Globus pallidus (tissue), 1 donor: Measurements from ENCODE around the gene PDIK1L.
"Not testable (repeated sequence)": the region's sequence is repeated elsewhere in the genome, so short reads cannot be mapped to it uniquely, and the experiment has no call there.

Source experiments
- DNase-seq: peaks from one replicate; pipeline ENCODE4 v3.0.0-alpha.2; 2015; ENCODE audit warnings: low spot score

The PDIK1L gene

DNA sequence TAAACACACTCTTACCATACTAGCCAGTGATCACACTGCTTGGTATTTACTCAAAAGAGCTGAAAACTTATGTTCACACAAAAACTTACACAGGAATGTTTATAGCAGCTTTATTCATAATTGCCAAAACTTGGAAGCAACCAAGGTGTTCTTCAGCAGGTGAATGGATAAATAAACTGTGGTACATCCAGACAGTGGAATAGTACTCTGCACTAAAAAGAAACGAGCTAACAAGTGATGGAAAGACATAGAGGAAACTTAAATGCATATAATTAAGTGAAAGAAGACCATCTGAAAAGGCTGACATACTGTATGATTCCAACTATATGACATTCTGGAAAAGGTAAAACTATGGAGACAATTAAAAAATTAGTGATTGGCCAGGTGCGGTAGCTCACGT, 20.7 kb upstream of the PDIK1L start:
- no peak for DNase-seq

DNA sequence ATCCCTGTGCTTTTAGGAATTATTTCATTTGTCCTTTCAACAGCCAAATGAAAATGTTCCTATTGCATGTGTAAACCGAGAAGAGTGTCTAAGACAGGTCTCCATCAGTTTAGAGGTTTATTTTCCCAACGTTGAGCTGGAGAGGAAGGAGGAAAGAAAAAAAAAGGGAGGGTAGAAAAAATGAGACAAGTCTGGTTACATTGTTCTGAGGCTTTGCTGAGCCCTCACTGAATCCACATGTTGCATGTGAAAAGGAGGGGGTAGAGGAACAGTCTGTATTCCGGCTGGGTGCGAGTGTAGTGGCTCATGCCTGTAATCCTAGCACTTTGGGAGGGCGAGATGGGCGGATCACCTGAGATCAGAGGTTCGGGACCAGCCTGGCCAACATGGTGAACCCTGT, 19.2 kb upstream of the PDIK1L start:
- DNase-seq: no peak

DNA sequence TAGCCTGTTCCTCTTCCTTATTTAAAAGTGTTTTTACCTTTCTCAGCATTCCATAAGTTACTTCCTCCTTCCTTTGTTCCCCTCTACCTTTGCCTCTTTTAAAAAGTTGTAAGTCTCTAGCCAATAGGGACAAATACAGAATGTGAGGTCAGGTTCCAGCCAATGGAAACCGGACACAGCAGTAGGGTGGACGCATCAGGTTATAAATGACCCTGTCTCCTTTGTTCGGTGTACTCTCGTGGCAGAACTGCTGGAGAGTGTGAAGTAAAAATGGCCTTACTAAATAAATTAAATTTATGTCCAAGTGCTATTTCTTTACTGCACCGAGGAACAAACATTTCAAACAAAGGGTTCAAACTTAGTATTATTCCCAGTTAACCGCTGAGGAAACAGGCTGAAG, 18.1 kb upstream of the PDIK1L start:
- DNase-seq: not testable (repeated sequence)

DNA sequence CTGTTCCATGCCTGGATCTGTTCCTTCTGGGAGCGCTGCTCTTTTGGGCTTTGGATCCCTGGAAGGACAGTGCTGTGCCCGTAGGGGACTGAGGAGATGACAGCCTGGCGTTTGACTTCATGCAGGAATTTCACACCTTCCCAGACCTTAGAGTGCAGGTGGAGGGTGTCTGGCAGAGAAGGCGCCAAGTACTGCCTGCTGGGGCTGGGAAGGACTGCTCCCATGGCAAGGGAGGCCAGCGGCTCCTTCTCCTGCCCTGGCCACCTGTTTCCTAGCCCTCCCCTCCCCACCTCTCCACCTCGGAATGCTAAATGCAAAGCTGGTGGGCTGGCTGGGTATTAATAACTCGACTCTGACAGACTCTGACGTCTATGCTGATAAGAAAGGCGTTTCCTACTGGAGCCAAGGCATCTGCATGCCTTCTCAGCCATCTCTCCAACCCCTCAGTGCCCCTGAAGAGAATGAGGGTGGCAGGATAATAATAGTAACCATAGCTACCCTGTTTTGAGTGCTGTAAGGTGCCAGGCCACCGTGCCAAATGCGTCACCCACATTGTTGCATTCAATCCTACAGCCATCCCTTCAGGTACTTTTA, 17.5 kb upstream of the PDIK1L start:
- no peak for DNase-seq

DNA sequence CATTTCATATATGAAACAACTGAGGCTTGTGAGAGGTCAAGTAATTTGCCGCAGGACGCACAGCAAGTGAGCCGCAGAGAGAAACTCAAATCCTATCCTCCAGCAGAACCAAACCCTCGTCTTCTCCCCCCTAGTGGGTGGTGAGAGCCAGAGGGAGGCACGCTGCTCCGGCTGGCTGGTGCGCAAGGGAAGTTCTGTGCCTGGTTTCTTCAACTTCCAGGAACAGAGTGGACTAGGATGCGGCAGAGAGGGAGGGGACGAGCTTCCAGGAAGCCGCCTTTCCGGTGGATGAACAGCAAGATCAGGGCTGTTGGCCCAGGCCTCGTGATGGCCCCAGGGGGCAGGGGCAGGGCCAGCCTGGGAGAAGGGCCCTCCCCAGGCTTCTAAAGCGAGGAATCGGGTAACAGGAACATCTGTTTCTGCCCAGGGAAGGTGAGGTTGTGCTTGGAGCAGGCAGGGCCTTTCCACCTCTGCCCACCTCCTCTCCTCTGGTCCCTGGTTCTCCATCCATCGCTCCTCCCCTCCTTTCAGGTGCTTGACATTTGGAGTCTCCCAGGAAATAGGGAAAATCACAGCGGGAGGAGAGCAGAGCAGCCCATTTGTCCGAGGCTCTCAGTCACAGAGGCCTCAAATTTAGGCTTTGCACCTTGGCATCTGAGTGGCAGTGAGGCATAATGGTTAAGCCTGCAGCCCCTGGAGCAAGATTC, 16.8 kb upstream of the PDIK1L start:
- DNase-seq: no peak

DNA sequence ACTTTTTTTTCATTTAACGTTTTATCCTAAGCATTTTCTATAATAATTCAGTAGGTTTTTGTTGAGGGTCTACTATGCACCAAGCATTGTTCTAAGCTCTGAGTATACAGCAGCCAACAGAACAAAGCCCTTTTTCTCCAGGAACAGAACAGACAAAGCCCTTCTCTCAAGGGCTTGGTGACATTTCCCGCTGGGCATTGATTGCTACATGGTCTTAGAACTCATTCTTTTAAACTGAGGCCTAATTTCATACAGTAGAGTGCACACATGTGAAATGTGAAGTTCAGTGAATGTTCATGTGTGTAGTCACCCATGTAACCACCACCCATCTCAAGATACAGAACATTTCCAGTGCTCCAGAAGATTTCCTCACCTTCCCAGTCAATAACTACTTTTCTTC, 15.2 kb upstream of the PDIK1L start:
- DNase-seq: peak; percentile 87

DNA sequence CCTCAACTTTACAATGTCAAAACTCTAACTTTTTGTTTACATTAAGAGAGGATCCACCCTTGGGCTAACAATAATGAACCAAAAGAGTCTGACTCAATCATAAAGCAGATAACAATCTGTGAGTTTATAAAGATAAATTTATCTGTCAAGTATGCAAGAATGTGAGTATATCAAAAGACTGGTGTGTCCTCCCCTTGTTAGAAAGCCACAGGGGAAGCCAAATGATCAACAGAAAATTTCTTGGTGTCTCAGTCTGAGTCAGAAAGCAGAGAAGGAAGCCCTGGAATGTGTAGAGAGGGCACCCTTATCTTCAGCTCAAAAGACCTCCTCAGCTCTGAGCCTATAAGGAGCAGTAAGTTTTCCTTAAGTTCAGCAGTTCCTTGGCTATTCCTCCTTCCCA, 13.9 kb upstream of the PDIK1L start:
- DNase-seq: no peak

DNA sequence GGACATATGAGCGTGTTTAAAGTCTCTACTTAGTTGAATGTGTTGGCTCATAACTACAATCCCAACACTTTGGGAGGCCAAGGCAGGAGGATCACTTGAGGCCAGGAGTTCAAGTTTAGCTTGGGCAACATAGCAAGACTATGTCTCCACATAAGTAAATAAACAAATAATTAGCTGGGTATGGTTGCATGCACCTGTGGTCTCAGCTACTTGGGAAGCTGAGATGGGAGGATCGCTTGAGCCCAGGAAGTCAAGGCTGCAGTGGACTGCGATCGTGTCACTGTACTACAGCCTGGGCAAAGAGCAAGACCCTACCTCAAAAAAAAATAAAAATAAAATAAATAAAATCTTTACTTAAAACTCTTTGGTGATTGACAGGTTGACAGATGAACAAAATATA, 13.0 kb upstream of the PDIK1L start:
- DNase-seq: no peak

DNA sequence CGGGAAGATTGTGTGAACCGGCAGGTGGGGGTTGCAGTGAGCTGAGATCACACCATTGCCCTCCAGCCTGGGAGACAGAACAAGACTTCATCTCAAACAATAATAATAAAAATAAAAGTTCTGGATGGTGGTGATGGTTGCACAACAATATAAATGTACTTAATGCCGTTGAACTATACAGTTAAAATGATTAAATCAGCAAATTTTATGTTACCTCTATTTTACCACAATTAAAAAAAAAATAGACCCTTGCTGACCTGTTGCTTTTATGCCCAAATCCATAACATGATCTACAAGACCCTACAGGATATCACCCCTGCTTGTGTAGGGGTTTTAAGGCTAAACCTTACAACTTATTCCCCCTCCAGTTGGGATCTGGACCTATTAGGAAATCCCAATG, 11.8 kb upstream of the PDIK1L start:
- no peak for DNase-seq

DNA sequence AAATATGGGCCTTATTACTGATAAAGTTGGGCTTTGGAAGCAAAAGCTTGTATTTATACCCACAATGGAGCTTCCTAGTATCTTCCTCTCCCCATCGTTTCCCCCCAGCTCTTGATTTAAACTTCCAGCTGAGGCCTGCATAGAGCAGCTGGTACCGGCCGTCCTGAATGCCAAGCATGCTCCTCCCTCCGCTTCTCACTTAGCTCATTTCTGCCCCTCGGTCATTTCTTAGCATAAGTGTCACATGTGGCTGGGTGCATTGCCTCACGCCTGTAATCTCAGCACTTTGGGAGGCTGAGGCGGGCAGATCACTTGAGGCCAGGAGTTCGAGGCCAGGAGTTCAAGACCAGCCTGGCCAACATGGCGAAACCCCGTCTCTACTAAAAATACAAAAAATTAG, 11.4 kb upstream of the PDIK1L start:
- not testable (repeated sequence) for DNase-seq

DNA sequence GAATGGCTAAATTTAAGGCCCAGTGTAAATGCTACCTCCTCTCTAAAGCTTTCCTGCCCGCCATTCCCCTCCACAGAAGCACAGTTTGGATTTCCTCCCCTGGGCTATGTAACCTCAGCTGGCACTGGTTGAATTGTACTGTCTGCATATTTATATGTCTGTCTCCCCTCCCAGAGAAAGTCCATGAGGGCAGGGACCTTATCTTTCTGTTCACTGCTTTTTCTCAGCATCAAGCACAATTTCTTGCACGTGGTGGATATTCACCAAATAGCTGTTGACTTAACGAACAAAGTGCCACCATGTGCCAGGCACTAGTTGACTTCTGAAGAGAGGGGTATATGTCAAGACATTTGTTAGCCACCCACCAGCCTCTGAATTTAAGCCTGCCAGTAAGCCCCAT, 9.5 kb upstream of the PDIK1L start:
- DNase-seq: no peak

DNA sequence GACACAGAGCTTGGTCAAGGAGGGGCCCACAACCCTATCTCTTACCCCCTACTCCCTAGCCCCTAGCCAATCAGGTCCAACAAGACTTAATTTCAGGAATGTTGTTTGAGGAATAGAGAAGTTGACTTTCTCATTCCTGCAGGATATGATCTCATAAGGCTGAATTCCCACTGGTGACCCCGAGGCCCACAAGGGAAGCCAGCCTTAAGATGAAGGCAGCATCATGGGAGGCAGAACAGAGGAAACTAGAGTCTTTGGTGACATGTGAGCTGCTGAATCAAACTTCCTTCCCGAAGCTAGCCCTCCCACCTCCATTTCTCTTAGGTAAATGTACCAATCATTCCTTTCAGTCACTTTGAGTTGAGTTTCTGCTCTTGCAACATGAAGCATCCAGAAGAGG, 9.1 kb upstream of the PDIK1L start:
- DNase-seq: no peak

DNA sequence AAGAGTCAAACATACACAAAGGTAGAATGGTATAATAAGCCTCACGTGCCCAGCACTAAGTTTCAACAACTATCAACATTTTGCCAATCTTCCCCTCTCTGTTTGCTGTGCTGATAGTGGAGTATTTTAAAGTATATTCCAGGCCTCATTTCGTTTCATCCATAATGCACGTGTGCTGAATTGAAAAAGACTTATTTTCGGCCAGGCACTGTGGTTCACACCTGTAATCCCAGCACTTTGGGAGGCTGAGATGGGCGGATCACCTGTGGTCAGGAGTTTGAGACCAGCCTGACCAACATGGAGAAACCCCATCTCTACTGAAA, 6.4 kb upstream of the PDIK1L start:
- DNase-seq: not testable (repeated sequence)

DNA sequence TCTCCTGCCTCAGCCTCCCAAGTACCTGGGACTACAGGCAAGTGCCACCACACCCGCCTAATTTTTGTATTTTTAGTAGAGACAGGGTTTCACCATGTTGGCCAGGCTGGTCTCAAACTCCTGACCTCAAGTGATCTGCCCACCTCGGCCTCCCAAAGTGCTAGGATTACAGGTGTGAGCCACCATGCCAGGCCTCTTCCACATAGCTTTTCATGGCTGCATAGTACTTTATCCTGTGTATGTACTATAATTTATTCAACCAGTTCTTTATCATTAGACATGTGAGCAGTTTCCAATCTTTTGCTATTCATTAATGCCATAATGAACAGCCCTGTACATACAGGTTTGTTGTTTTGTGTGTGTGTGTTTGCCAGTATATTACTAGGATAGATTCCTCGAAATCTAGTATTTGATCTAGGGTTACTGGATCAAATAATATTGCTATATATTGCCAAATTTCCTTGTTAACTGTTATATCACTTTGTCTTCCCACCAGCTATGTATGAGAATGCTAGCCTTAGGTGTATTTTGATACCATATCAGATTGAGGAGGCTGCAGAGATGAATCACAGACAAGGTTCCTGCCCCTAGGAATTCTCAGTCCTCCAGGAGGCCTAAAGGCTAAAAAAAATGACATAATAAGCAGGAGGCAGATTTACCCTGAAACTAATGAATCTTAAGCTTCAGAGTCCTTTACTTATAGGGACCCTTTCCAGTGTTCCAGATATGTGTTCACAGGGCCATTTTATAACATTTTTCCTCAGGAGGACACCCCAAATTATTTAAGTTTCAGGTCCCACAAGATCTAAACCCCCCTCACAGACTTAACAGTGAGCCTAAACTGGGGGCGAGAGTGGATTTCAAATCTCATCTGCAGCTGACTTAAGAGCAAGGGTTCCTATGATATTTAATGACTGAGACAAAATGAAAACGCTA, 2.1 kb upstream of the PDIK1L start:
- DNase-seq: no peak

DNA sequence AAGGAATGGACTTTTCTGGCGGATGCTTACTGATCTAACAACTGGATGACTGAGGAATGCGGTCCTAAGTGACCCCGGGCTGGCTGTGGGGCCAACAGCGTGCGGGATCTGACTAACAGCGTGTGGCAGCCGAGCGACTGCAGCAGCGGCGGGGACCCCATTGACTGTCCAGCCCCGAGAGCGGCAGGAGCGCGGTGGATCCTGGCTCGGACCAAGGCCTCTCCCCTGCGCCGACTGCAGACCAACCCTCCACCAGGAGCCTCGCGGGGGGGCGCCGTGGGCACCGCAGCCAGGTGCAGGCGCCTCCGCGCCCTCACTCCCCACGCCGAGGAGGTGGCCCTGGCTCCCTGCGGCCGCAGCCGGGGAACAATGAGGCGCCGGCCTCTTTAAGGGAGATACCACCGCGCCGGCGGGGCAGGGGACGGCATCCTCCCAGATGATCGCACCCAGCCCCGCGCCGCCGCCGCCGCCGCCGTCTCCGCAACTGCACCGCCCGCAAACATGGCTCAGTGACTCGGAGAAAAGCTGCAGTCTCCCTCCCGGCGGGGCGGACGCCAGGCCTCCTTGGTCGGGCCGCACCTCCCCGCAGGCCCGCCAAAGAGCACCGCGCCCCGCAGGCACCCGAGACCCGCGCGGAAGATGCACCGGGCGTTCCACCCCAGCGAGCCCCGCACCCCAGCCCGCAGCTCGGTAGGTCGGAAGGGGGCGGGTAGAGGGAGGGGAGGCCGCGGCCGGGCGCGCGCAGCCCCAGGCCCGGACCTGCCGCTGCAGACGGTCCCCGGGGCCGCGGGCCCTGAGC, 694 bp upstream of the PDIK1L start:
- DNase-seq: peak; percentile 68

DNA sequence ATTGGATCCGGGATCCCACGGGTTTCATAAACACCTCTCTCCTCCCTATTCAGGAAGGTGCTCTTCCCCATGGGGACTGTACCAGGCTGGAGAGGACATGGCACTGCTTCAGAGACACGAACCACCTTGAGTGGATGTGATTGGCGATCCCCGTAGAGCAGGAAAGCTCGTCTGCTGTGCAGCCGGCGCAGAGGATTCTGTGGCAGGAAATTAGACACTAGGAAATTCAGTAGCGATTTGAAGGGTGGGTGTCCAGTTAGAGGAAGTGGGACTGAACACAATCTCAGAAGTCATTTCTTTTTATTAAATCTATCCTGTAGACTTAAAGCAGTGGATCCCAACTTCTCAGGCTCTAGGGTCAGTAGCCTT, 767 bp downstream of the PDIK1L start:
- DNase-seq: no peak

DNA sequence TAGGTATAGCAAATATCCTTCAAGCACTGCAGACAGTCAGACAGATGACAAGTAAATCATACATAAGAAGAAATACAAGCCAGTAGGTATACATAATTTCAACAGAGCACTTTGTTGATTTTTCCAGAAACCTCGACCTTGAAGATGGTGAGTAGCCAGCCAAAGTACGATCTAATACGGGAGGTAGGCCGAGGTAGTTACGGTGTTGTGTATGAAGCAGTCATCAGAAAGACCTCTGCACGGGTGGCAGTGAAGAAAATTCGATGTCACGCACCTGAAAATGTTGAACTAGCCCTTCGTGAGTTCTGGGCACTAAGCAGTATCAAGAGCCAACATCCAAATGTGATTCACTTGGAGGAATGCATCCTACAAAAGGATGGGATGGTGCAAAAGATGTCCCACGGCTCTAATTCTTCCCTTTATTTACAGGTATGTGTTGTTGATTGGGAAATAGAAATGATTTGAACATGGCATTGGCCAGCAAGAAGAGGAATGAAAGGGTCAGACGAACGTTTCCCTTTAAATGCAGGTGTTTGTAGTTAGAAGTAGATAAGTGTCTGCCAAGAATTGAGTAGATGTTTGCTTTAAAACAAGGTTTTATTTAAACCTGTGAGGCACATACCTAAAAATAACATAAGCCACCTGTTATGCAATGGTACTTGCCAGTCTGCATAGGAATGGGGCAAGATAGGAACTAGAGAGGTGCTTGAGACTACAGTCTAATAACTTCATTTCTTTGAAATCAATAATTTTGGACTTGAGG, 2.7 kb downstream of the PDIK1L start:
- DNase-seq: no peak

DNA sequence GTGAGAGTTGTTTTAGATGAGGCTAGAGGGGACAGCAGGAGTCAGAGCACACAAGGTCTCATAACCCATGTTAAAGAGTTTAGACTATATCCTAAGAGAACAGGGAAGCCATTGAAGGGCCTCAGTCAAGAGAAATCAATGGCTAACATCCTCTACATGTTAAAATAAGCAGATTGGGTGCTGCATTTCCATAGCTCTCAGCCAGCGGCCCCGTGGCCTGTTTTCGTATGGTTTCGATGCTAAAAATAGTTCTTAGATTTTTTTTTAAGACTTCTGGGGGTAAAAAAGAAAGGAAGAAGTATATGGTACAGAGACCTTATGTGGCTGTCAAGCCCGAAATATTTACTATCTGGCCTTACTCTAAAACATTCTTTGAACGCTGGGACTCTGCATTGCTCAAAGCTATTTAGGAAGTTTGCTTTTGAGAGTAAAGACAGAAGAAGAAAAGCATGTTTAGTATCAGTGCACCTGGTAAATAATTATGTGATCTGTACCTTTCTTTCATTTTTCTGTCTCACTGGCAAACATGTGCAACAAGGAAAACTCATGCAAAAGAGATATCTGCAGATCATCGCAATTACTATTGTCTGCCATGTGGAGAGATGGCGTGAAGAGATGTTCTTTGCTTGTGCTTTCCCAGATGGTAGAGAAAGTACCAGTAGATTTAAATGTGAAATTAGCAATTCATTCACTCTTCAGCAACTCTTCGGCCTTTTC, 8.4 kb downstream of the PDIK1L start:
- no peak for DNase-seq

DNA sequence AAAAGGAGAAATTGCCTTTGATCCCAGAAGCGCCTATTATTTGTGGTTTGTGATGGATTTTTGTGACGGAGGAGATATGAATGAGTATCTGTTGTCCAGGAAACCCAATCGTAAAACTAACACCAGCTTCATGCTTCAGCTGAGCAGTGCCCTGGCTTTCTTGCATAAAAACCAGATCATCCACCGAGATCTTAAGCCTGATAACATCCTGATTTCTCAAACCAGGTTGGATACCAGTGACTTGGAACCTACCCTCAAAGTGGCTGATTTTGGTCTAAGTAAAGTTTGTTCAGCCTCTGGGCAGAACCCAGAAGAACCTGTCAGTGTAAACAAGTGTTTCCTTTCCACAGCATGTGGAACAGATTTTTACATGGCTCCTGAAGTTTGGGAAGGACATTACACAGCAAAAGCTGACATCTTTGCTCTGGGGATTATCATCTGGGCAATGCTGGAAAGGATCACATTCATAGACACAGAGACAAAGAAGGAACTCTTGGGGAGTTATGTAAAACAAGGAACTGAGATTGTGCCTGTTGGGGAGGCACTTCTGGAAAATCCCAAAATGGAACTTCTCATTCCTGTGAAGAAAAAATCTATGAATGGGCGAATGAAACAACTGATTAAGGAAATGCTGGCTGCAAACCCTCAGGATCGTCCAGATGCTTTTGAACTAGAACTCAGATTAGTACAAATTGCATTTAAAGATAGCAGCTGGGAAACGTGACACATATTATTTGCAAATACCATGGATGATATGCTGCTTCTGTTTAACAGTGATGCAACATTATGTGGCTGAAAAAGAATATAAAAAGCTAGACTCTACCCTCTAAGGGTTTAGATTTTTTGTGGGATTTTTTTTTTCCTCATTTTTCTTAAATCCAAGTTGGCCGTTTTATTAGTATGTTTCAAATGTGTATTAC, 10.5 kb downstream of the PDIK1L start:
- DNase-seq: no peak
